PFSK-1 (cell line): ENCODE data around the gene SLC22A16.

Experiments used
- FOXP2 ChIP-seq: optimal IDR thresholded peaks from 2 replicates; pipeline ENCODE3; 2011; ENCODE audit warnings: borderline replicate concordance, control low read depth, inconsistent platforms; ENCODE audit not compliant: insufficient read depth; ENCODE audit errors: extremely low read length, extremely low read depth
- POLR2AphosphoS5 ChIP-seq: IDR thresholded peaks from 2 replicates; pipeline ENCODE4 v1.6.1; 2012; ENCODE audit warnings: low read depth, mild to moderate bottlenecking, control low read depth, low read length, moderate library complexity
- REST ChIP-seq, 2 experiments: IDR thresholded peaks; 2 replicates each; pipeline versions ENCODE4 v1.6.1 to v1.8.0; 2011 to 2012; ENCODE audit warnings: low read depth in 2 of 2, low read length in 2 of 2, control low read depth in 1 of 2, inconsistent platforms in 1 of 2, mild to moderate bottlenecking in 1 of 2, moderate library complexity in 1 of 2; ENCODE audit not compliant: insufficient read depth in 1 of 2
- SIN3A ChIP-seq: IDR thresholded peaks from 2 replicates; pipeline ENCODE4 v1.6.1; 2012; ENCODE audit warnings: mild to moderate bottlenecking, low read length, moderate library complexity, borderline replicate concordance; ENCODE audit not compliant: insufficient read depth
- TAF1 ChIP-seq: IDR thresholded peaks from 2 replicates; pipeline ENCODE4 v1.6.1; 2012; ENCODE audit warnings: low read length, control low read depth, borderline replicate concordance; ENCODE audit not compliant: insufficient read depth

SLC22A16 gene

GRCh38 chr6:110490110-110490509, 13.7 kb upstream of the SLC22A16 start:
- no peak for TF ChIP-seq TAF1
- no peak for TF ChIP-seq POLR2AphosphoS5
- TF ChIP-seq FOXP2 = no peak
- no peak for TF ChIP-seq REST (IDR thresholded peaks at IDR 0.05; ENCODE audit: insufficient read depth in 1 of 2, low read depth in 2 of 2, low read length in 2 of 2)
- TF ChIP-seq SIN3A = no peak

GRCh38 chr6:110488606-110489190, 12.3 kb upstream of the SLC22A16 start:
- TF ChIP-seq FOXP2 = no peak
- no peak for TF ChIP-seq REST (IDR thresholded peaks at IDR 0.05; ENCODE audit: insufficient read depth in 1 of 2, low read depth in 2 of 2, low read length in 2 of 2)
- no peak for TF ChIP-seq TAF1
- TF ChIP-seq SIN3A = no peak

- no peak for TF ChIP-seq REST (IDR thresholded peaks at IDR 0.05; ENCODE audit: insufficient read depth in 1 of 2, low read depth in 2 of 2, low read length in 2 of 2)
Measured at GRCh38 chr6:110486756-110487155, 10.3 kb upstream of the SLC22A16 start.

GRCh38 chr6:110485491-110485890, 9.1 kb upstream of the SLC22A16 start:
- TF ChIP-seq POLR2AphosphoS5 = no peak
- TF ChIP-seq REST (IDR thresholded peaks at IDR 0.05; ENCODE audit: insufficient read depth in 1 of 2, low read depth in 2 of 2, low read length in 2 of 2) = no peak
- no peak for TF ChIP-seq TAF1
- no peak for TF ChIP-seq FOXP2
- TF ChIP-seq SIN3A = no peak

- TF ChIP-seq FOXP2 = no peak
- TF ChIP-seq REST (IDR thresholded peaks at IDR 0.05; ENCODE audit: insufficient read depth in 1 of 2, low read depth in 2 of 2, low read length in 2 of 2) = no peak
- TF ChIP-seq TAF1 = no peak
- no peak for TF ChIP-seq POLR2AphosphoS5
- no peak for TF ChIP-seq SIN3A
Measured at GRCh38 chr6:110484321-110484720, 7.9 kb upstream of the SLC22A16 start.
